Measurements from ENCODE around the gene SLC2A13.

Gene SLC2A13

DNA sequence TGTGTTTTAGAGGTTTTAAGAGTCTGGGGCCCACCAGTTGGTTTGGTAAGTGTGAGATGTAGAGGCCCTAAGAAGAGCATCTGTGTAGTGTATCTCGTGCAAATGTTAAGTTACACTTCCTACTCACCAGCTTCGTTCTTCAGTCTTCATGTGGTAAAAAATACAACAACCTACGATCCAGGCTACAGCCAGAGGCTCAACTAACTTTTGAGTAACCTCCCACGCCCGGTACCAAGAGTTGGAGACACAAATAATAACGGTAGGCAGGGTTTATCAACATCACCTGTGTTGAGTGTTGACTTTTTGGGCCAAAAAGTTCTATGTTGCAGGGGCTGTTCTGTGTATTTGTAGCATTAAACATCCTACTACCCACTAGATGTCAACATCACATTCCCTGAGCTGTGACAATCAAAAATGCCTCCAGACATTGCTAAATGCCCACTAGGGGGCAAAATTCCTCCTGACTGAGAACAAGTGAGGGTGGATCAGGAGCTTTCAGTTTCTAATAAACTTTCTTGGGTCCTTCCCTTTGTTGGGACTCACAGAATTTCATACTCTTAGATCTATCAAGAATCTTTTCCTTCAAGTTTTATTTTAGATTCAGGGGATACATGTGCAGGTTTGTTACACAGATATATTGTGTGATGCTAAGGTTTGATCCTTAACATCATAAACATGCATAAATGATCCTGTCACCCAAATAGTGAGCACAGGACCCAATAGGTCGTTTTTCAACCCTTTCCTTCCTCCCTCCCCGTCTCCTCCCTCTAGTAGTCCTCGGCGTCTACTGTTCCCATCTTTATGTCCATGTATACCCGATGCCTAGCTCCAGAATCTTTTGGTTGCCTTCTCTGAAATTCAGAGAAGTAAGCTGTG is 94.7 kb downstream of the SLC2A13 start:
- DNase-seq (ENCODE audit: low read depth) = peak; percentile 89
- no peak overlapping the region for H3K4me3 ChIP-seq (ENCODE audit: low read depth, low read length)
- TF ChIP-seq, protein P1, sequence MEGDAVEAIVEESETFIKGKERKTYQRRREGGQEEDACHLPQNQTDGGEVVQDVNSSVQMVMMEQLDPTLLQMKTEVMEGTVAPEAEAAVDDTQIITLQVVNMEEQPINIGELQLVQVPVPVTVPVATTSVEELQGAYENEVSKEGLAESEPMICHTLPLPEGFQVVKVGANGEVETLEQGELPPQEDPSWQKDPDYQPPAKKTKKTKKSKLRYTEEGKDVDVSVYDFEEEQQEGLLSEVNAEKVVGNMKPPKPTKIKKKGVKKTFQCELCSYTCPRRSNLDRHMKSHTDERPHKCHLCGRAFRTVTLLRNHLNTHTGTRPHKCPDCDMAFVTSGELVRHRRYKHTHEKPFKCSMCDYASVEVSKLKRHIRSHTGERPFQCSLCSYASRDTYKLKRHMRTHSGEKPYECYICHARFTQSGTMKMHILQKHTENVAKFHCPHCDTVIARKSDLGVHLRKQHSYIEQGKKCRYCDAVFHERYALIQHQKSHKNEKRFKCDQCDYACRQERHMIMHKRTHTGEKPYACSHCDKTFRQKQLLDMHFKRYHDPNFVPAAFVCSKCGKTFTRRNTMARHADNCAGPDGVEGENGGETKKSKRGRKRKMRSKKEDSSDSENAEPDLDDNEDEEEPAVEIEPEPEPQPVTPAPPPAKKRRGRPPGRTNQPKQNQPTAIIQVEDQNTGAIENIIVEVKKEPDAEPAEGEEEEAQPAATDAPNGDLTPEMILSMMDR (conservative IDR thresholded peaks at IDR 0.05; ENCODE audit: low read depth, low read length) = peak; percentile 85

DNA sequence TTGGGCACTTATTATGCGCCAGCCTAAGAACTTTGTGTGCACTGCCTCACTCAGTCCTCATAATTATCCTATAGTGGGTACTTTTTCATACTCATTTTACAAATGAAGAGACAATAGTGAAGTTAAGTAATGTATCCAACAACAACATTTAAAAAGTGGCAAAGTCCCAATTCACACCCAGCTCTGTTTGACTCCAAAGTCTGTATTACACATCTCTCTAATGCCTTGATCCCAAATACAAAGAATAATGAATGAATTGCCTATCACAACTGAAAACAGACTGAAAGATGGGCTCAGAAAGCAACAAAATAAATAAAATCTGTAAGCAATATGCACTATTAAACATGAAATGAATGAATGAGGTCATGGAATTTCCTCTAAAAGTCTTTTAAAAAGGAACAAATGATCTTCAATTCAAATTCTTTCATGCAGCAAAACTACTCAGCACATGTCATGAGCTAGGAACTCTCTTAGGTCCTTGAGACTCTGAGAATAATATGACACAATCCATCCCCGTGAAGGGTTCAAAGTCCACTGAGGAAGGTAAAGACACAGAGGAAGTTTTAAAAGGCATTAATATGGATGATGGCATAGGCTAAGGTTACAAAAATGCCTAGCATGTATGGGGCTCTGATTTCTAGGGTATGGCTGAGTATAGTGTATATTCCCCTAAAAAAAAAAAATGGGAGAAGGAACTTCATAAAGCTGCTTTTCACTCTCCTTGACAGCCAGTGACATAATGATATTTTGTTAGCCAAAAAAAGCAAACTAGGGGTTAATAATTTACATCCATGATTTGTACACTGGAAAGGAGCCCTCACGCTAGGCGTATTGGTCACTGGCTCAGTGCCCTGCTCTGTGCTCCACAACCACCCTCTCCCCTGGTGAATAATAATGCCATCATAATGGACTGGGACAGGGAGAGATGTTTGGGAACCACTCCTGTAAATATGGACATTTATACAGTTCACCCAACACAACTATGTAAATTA is 103.4 kb downstream of the SLC2A13 start:
- TF ChIP-seq, protein P1 (conservative IDR thresholded peaks at IDR 0.05; ENCODE audit: low read depth, low read length) = no peak
- DNase-seq (ENCODE audit: low read depth) = no peak
- H3K4me3 ChIP-seq (ENCODE audit: low read depth, low read length) = no peak overlapping the region

DNA sequence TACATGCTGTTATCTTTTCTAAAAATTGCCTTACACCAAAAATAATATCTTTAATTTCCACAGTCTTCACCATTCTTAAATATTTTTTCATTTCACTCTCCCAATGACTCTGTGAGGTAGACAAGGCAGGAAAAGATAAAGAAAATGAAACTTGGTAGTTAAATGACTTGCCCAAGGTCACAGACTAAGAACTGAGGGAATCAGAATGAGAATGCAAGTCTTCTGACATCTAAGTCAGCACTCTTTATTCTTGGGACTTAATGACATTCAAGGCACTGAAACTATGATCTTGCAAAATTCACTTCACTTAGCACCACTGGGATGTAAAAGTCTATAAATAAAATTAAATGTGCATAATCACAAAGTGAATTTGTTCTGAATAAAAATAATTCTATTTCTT is 104.5 kb downstream of the SLC2A13 start:
- TF ChIP-seq, protein P1 (conservative IDR thresholded peaks at IDR 0.05; ENCODE audit: low read depth, low read length) = no peak
- no peak for DNase-seq (ENCODE audit: low read depth)
- H3K4me3 ChIP-seq (ENCODE audit: low read depth, low read length) = no peak overlapping the region

DNA sequence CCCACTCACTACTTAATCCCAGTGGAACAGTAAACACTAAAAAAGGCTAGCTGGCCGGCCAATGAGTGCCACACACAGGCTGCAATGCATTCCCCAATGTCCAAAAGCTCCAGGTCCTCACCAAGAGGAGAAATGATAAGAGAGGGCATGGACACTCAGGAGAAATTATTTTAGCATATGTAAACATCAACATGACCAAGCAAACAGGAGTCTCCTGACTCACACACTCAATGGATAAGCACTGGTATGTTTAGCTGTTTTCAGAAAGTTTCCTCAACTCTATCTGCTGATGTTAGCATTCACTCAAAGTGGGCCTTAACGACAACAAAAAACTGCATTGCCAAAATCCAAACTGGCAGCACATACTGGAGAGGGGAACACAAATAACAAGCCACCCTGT is 105.0 kb downstream of the SLC2A13 start:
- TF ChIP-seq, protein P1 (conservative IDR thresholded peaks at IDR 0.05; ENCODE audit: low read depth, low read length) = no peak
- no peak for DNase-seq (ENCODE audit: low read depth)
- no peak overlapping the region for H3K4me3 ChIP-seq (ENCODE audit: low read depth, low read length)

DNA sequence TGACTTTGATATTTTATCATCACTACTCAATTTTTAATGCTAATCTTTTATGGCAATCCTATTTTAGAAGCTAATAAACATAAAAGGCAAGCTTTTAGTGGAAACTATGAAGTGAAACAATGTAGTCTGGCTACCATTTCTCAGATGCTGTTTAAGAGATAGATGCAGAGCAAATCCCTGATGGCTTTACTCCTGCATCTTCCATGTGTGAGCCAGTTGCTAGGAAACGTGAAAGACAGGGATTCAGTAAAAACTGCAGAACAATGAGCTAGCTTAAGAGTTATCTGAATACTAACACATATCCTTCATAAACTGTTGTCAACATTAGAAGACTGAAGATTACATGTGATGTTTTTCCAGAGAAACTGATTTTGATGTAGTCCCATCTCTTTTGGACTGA is 112.6 kb downstream of the SLC2A13 start:
- TF ChIP-seq, protein P1 (conservative IDR thresholded peaks at IDR 0.05; ENCODE audit: low read depth, low read length) = no peak

DNA sequence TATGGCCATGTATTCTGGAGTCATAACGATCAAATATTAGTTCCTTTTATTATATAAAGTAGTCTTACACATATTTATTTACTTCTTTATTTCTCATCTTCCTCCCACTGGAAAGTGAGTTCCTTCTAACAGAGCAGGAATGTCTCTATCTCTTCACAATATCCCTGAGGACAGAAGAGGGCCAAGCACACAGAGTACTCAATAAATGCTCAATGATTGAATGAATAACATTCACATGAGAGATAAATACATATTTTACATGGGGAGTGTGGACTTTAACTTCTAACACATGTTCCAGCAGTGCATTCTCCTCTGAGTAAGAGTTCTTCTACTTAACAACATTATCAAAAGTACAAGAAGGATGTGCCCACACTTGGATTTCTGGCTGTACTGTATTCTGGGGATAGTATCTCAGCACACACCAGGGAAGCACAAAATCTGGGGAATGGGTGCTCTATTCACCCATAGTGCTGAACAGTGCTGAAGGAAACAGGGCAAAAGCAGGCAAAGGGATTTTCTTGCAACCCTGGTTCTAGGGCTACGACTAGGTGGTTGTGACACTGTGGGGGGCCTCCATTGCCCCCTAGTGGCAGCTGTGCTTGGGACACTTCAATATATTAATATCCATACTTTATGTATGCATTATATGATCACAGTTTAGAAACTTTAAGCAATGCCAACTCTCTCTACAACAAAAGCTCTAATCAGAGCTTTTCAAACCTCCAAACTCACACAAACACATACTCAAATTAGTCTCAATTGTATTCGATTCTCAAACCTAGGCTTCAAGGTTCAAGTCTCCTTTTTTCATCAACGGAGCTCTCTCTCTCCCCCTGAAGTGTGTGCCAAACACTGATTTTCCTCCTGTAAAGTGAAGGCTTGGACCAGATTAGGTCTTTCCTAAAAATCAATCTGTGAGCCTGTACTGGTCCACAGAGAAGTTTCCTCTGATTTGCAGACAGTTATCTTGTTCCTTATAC is 115.5 kb downstream of the SLC2A13 start:
- TF ChIP-seq, protein P1 (conservative IDR thresholded peaks at IDR 0.05; ENCODE audit: low read depth, low read length) = peak; percentile 94
- DNase-seq (ENCODE audit: low read depth) = peak; percentile 73
- no peak overlapping the region for H3K4me3 ChIP-seq (ENCODE audit: low read depth, low read length)

More for the DNA sequence above, 112.6 kb downstream of the SLC2A13 start:
- H3K4me3 ChIP-seq (ENCODE audit: low read depth, low read length) = no peak overlapping the region
- DNase-seq (ENCODE audit: low read depth) = no peak

All from choroid plexus epithelial cell (primary cell).